HepG2 (cell line): ENCODE results near the gene NUP58. TPM values are rescaled to one million over a fixed set of nuclear protein-coding genes. Genes with fewer than 3 reads are reported as not detected.

Experiments used
- ATAC-seq: fragments of 200-7000 bp; cut with Tn5 transposase; 3 replicates; pipeline ENCODE4 v1.9.1; 2020; ENCODE audit warnings: mild to moderate bottlenecking, moderate library complexity
- BruUV-seq: library from RNA; stranded (reverse); fragments of 400-500 nt; replicated peaks from 2 replicates; lab custom pipeline; 2021; lab: Mats Ljungman, UMichigan
- CTCF ChIA-PET: fragments of 300-600 bp; formaldehyde crosslinking; extraction: SDS; loops from one replicate; lab custom pipeline; 2021; ENCODE audit warnings: low total read pairs, inconsistent platforms, low intra/inter-chr PET ratio; lab: Yijun Ruan, JAX
- POLR2A ChIA-PET: fragments of 350-600 bp; sonication (Branson Sonifier 250); formaldehyde crosslinking; loops from one replicate; lab custom pipeline; 2020; ENCODE audit warnings: antibody characterized with exemption, inconsistent platforms; lab: Yijun Ruan, JAX
- DNase-seq: peaks from one replicate; pipeline ENCODE4 v3.0.0-alpha.2; 2015; ENCODE audit warnings: low spot score
- FAIRE-seq: peaks from 3 replicates; lab custom pipeline; 2011; peaks lifted over from hg19 to GRCh38; lab: Jason Lieb, UNC
- H2AFZ ChIP-seq: one replicate; pipeline ENCODE4 v1.6.1; 2011; ENCODE audit warnings: low read length, inconsistent platforms
- H3K27ac ChIP-seq: fragments of 300-600 bp; 3 replicates; pipeline ENCODE4 v1.8.0; 2011; ENCODE audit warnings: mixed run types, mild to moderate bottlenecking, mixed read lengths, low read length, inconsistent platforms; ENCODE audit not compliant: insufficient read depth; ENCODE audit errors: extremely low read length
- H3K27me3 ChIP-seq, 2 experiments: fragments of 200-600 bp in 1 of 2; 2 replicates in 1 of 2; 3 replicates in 1 of 2; pipeline versions ENCODE4 v1.6.0 to v1.8.0; 2011; ENCODE audit warnings: low read length in 2 of 2, mild to moderate bottlenecking in 2 of 2, moderate library complexity in 2 of 2, inconsistent platforms in 1 of 2; ENCODE audit not compliant: insufficient read depth in 2 of 2, control insufficient read depth in 1 of 2
- H3K36me3 ChIP-seq, 2 experiments: fragments of 200-600 bp in 1 of 2; replicated peaks in 1 of 2; 2 replicates in 1 of 2; 3 replicates in 1 of 2; pipeline versions ENCODE4 v1.5.1 to v1.8.0; 2011; ENCODE audit warnings: low read length in 2 of 2, inconsistent platforms in 1 of 2; ENCODE audit not compliant: insufficient read depth in 2 of 2, control insufficient read depth in 1 of 2
- H3K4me1 ChIP-seq: 2 replicates; pipeline ENCODE4 v1.5.1; 2012; ENCODE audit warnings: low read length, inconsistent platforms; ENCODE audit not compliant: insufficient read depth
- H3K4me2 ChIP-seq: 2 replicates; pipeline ENCODE4 v1.6.0; 2011; ENCODE audit warnings: low read depth, low read length, inconsistent platforms
- H3K4me3 ChIP-seq, 3 experiments: fragments of 200-600 bp in 1 of 3; sonication (generic), shearing (Covaris generic) in 1 of 3; replicated peaks in 1 of 3; 2 replicates each; pipeline ENCODE4 v1.5.1; 2011 to 2016; ENCODE audit warnings: low read length in 3 of 3, inconsistent platforms in 2 of 3, low read depth in 2 of 3, mild to moderate bottlenecking in 2 of 3, control low read depth in 1 of 3, mixed read lengths in 1 of 3; ENCODE audit not compliant: insufficient read depth in 1 of 3
- H3K79me2 ChIP-seq: one replicate; pipeline ENCODE4 v1.6.1; 2011; ENCODE audit warnings: low read length, inconsistent platforms; ENCODE audit not compliant: insufficient read depth
- H3K9ac ChIP-seq: 2 replicates; pipeline ENCODE4 v1.6.0; 2011; ENCODE audit warnings: mild to moderate bottlenecking, low read depth, low read length, inconsistent platforms; ENCODE audit not compliant: insufficient read depth
- H3K9me3 ChIP-seq: 2 replicates; pipeline ENCODE4 v1.5.1; 2012; ENCODE audit warnings: mild to moderate bottlenecking, low read length
- H4K20me1 ChIP-seq: 2 replicates; pipeline ENCODE4 v1.6.0; 2011; ENCODE audit warnings: inconsistent platforms, mild to moderate bottlenecking, low read length, moderate library complexity; ENCODE audit not compliant: insufficient read depth
- AGO1 ChIP-seq: fragments of 200-400 bp; formaldehyde crosslinking; IDR thresholded peaks from 2 replicates; pipeline ENCODE4 v1.6.1; 2017; ENCODE audit warnings: mild to moderate bottlenecking, low read depth, low read length, moderate library complexity; ENCODE audit not compliant: poor library complexity, severe bottlenecking
- CHD2 ChIP-seq: IDR thresholded peaks from 2 replicates; pipeline ENCODE4 v1.6.1; 2011; ENCODE audit warnings: low read depth, low read length, improper control_type of control experiment
- ETV5 ChIP-seq: IDR thresholded peaks from 2 replicates; pipeline ENCODE4 v1.6.1; 2018; ENCODE audit warnings: missing biosample characterization, missing genetic modification reagents, inconsistent platforms, borderline replicate concordance
- FOXA3 ChIP-seq: IDR thresholded peaks from 2 replicates; pipeline ENCODE4 v1.6.1; 2016; ENCODE audit warnings: missing genetic modification reagents, missing compliant biosample characterization
- FOXK1 ChIP-seq: sonication (generic); formaldehyde crosslinking; IDR thresholded peaks from 2 replicates; pipeline ENCODE4 v1.4.0; 2020; ENCODE audit warnings: low read depth, missing genetic modification reagents, borderline replicate concordance
- MAFG ChIP-seq: sonication (generic); formaldehyde crosslinking; IDR thresholded peaks from 2 replicates; pipeline ENCODE4 v1.5.1; 2020; ENCODE audit warnings: mild to moderate bottlenecking, missing genetic modification reagents
- MBNL3 ChIP-seq: fragments of 250-450 bp; sonication (Bioruptor Pico); conservative IDR thresholded peaks from 2 replicates; pipeline ENCODE4 v1.8.0; 2022; ENCODE audit warnings: mild to moderate bottlenecking, inconsistent platforms
- POLR2AphosphoS5 ChIP-seq: IDR thresholded peaks from 2 replicates; pipeline ENCODE4 v1.6.1; 2012; ENCODE audit warnings: low read depth, low read length
- SOX5 ChIP-seq: IDR thresholded peaks from 2 replicates; pipeline ENCODE4 v1.6.1; 2016; ENCODE audit warnings: borderline replicate concordance
- ZFP37 ChIP-seq: sonication (generic); formaldehyde crosslinking; IDR thresholded peaks from 2 replicates; pipeline ENCODE4 v1.4.0; 2020; ENCODE audit warnings: missing genetic modification reagents, borderline replicate concordance
- ZNF17 ChIP-seq: sonication (generic); formaldehyde crosslinking; IDR thresholded peaks from 2 replicates; pipeline ENCODE4 v1.5.0; 2020; ENCODE audit warnings: mild to moderate bottlenecking, missing genetic modification reagents
- ZNF235 ChIP-seq: sonication (generic); formaldehyde crosslinking; IDR thresholded peaks from 2 replicates; pipeline ENCODE4 v1.8.1; 2023; ENCODE audit warnings: mild to moderate bottlenecking, missing genetic modification reagents, borderline replicate concordance
- ZNF543 ChIP-seq: sonication (generic); formaldehyde crosslinking; IDR thresholded peaks from 2 replicates; pipeline ENCODE4 v1.4.0; 2020; ENCODE audit warnings: mild to moderate bottlenecking, missing genetic modification reagents
- ZNF558 ChIP-seq: sonication (generic); formaldehyde crosslinking; IDR thresholded peaks from 2 replicates; pipeline ENCODE4 v1.9.0; 2022; ENCODE audit warnings: mild to moderate bottlenecking, missing genetic modification reagents, borderline replicate concordance
- ZNF776 ChIP-seq: sonication (generic); formaldehyde crosslinking; IDR thresholded peaks from 2 replicates; pipeline ENCODE4 v1.4.0; 2020; ENCODE audit warnings: mild to moderate bottlenecking, missing genetic modification reagents
- ZNF780A ChIP-seq: sonication (generic); formaldehyde crosslinking; IDR thresholded peaks from 2 replicates; pipeline ENCODE4 v1.8.0; 2022; ENCODE audit warnings: mild to moderate bottlenecking, missing genetic modification reagents, moderate library complexity
- WGBS: methylation state at CpG from one replicate; pipeline ENCODE4 v1.1.6; 2017; ENCODE audit warnings: low lambda C conversion rate; 5-methylcytosine and 5-hydroxymethylcytosine counted together
- in situ Hi-C: cut with HindIII; loops from 2 replicates; pipeline ENCODE4 v1.10.0; 2017; ENCODE audit warnings: low pct_unique_long_range_greater_than_20kb; ENCODE audit not compliant: extremely low pct_ligation_motif_present
- intact Hi-C: fragments of 100-400 bp; cut with micrococcal nuclease; formaldehyde crosslinking; loops from one replicate; pipeline ENCODE4 v1.10.0; 2022; ENCODE audit not compliant: unreplicated experiment
- polyA plus RNA-seq, 8 experiments: library from polyadenylated mRNA; depleted of rRNA in 3 of 8; stranded (reverse) in 7 of 8; unstranded in 1 of 8; fragments of >200 nt; fragmentation: Illumina TruSeq in 4 of 8; extraction: Trizol in 4 of 8; gene quantifications; 2 replicates each; pipeline versions ENCODE4 v1.2.1 to v1.2.3, GENCODE V29; 2011 to 2016; ENCODE audit warnings: low read depth in 4 of 8, missing spikeins in 1 of 8, mixed read lengths in 1 of 8; ENCODE audit not compliant: insufficient read depth in 1 of 8
- total RNA-seq, 5 experiments: library from RNA; depleted of rRNA; stranded (reverse); fragments of >200 nt; fragmentation: Illumina TruSeq; extraction: Trizol; gene quantifications; 2 replicates each; pipeline ENCODE4 v1.2.3, GENCODE V29; 2016; ENCODE audit warnings: low read depth in 1 of 5
- TF ChIP-seq, protein P1 (sequence below): sonication (generic); formaldehyde crosslinking; IDR thresholded peaks from 2 replicates; pipeline ENCODE4 v1.4.0; 2020; ENCODE audit warnings: missing genetic modification reagents
- TF ChIP-seq, protein P2 (sequence below): sonication (generic); formaldehyde crosslinking; IDR thresholded peaks from 2 replicates; pipeline ENCODE4; 2020; ENCODE audit warnings: missing genetic modification reagents, mild to moderate bottlenecking, borderline replicate concordance

NUP58 gene
- total and polyA plus RNA-seq, 2 of the 13 experiments (the other 11 are each of a cell fraction or from before 2014, with no cell fraction given), result 45.4 to 46.5 TPM

DNA sequence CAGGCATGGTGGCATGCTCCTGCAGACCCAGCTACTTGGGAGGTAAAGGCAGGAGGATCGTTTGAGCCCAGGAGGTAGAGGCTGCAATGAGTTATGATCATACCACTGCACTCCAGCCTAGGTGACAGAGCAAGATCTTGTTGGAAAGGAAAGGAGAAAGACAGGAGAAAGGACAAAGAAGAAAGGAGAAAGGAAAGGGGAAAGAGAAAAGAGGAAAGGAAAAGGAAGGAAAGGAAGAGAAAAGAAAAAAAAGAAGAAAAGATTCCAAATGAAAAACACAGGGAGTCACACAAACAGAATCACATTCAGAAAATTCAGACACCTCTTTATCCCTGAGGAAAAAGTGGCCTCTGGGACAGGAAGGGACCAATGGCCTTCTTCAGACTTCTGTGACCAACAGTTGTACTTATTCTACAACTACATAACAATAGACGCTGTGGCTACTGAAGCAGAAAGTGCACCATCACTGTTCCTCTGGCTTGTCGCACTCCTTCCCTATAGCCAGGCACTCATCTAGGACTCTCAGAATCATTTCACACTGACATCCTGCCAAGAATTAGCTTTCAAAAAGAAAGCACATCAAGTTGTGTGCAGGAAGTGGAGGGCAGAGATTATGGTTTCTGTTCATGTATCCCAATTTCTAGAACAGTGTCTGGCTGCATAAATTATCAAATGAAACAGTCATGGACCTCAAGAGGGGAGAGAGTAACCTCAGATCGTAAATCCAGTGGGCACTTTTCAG is 20.1 kb upstream of the NUP58 start:
- TF ChIP-seq SOX5 (CRISPR knock-in tag) (no peak), FOXA3 (no peak), ZNF235 (CRISPR knock-in tag) (no peak), ZNF780A (CRISPR knock-in tag) (no peak), ETV5 (CRISPR knock-in tag) (no peak), POLR2AphosphoS5 (no peak), MBNL3 (CRISPR knock-in tag) (no peak), FOXK1 (CRISPR knock-in tag) (no peak), ZNF17 (CRISPR knock-in tag) (no peak), MAFG (CRISPR knock-in tag) (no peak), ZNF776 (CRISPR knock-in tag) (no peak), CHD2 (no peak), ZNF558 (no peak), ZFP37 (CRISPR knock-in tag) (no peak), ZNF543 (no peak), AGO1 (no peak)
- TF ChIP-seq, protein P1, sequence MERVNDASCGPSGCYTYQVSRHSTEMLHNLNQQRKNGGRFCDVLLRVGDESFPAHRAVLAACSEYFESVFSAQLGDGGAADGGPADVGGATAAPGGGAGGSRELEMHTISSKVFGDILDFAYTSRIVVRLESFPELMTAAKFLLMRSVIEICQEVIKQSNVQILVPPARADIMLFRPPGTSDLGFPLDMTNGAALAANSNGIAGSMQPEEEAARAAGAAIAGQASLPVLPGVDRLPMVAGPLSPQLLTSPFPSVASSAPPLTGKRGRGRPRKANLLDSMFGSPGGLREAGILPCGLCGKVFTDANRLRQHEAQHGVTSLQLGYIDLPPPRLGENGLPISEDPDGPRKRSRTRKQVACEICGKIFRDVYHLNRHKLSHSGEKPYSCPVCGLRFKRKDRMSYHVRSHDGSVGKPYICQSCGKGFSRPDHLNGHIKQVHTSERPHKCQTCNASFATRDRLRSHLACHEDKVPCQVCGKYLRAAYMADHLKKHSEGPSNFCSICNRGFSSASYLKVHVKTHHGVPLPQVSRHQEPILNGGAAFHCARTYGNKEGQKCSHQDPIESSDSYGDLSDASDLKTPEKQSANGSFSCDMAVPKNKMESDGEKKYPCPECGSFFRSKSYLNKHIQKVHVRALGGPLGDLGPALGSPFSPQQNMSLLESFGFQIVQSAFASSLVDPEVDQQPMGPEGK (CRISPR knock-in tag), result no peak
- TF ChIP-seq, protein P2, sequence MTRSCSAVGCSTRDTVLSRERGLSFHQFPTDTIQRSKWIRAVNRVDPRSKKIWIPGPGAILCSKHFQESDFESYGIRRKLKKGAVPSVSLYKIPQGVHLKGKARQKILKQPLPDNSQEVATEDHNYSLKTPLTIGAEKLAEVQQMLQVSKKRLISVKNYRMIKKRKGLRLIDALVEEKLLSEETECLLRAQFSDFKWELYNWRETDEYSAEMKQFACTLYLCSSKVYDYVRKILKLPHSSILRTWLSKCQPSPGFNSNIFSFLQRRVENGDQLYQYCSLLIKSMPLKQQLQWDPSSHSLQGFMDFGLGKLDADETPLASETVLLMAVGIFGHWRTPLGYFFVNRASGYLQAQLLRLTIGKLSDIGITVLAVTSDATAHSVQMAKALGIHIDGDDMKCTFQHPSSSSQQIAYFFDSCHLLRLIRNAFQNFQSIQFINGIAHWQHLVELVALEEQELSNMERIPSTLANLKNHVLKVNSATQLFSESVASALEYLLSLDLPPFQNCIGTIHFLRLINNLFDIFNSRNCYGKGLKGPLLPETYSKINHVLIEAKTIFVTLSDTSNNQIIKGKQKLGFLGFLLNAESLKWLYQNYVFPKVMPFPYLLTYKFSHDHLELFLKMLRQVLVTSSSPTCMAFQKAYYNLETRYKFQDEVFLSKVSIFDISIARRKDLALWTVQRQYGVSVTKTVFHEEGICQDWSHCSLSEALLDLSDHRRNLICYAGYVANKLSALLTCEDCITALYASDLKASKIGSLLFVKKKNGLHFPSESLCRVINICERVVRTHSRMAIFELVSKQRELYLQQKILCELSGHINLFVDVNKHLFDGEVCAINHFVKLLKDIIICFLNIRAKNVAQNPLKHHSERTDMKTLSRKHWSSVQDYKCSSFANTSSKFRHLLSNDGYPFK, result no peak
- Histone ChIP-seq H3K27ac (no peak overlapping the region), H2AFZ (no peak overlapping the region), H3K4me3 (no peak overlapping the region), H3K9me3 (no peaks in the 10 kb centered on the region), H3K79me2 (peaks cover 4% of the 10 kb centered on the region), H3K9ac (no peak overlapping the region), H4K20me1 (no peaks in the 10 kb centered on the region; the same call in 1 of the 2 replicates), H3K4me2 (no peak overlapping the region), H3K27me3 (no peaks in the 10 kb centered on the region; a peak in 1 of 5 replicates), H3K36me3 (no peaks in the 10 kb centered on the region), H3K4me1 (peaks cover 17% of the 10 kb centered on the region)
- in situ Hi-C loops, result no loop called here
- CTCF ChIA-PET, result no interaction called here
- no TSS peak for BruUV-seq
- ATAC-seq, result no peak
- intact Hi-C loops, result no loop called here
- no peak for FAIRE-seq
- POLR2A ChIA-PET, result no interaction called here
- DNase-seq, result no peak
- WGBS, result 80% methylated on average over 4 of the region's 4 CpGs
